ENCODE results near the gene STMN3.
"Not testable (repeated sequence)": the region's sequence is repeated elsewhere in the genome, so short reads cannot be mapped to it uniquely, and the experiment has no call there.

STMN3 gene

DNA sequence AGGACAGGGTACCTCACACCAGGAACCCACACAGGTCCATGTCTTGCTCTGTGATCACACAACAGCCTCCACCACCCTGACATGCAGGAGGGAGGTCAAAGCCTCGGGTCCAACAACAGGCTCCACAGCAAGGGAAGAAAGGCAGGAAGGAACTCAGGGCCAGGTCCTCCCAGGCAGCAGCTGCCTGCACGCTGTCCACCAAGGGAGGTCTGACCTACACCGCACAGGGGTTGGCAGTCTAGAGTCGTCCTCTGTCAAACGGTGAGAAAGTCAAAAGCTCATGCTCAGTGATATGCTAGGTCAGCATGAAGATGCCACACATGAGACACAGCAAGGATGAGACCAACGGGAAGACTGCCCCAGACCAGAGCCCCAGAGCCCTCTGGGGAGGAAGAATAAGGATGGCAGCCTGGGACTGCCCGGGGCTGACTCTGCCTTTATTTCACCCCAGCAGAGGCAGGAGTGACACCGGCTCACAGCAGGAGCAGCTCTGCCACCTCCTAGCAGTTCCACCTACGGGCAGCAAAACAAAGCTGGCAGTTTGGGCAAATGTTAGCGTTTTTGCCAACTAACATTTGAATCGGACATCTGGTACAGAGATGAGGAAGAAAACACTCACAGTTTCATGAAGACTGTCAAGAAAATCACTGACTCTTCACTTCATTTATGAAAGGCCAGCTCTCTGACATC lies 34.8 kb downstream of the STMN3 start:
- TF ChIP-seq, protein P1, sequence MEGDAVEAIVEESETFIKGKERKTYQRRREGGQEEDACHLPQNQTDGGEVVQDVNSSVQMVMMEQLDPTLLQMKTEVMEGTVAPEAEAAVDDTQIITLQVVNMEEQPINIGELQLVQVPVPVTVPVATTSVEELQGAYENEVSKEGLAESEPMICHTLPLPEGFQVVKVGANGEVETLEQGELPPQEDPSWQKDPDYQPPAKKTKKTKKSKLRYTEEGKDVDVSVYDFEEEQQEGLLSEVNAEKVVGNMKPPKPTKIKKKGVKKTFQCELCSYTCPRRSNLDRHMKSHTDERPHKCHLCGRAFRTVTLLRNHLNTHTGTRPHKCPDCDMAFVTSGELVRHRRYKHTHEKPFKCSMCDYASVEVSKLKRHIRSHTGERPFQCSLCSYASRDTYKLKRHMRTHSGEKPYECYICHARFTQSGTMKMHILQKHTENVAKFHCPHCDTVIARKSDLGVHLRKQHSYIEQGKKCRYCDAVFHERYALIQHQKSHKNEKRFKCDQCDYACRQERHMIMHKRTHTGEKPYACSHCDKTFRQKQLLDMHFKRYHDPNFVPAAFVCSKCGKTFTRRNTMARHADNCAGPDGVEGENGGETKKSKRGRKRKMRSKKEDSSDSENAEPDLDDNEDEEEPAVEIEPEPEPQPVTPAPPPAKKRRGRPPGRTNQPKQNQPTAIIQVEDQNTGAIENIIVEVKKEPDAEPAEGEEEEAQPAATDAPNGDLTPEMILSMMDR (IDR thresholded peaks at IDR 0.05; ENCODE audit: control extremely low read depth, extremely low read depth, low read depth, missing control alignments): no peak
- no peak for DNase-seq (ENCODE audit: extremely low spot score)
- POLR2A ChIA-PET: no interaction called here
- CTCF ChIA-PET: interaction anchor here (0.8 to 3.1 kb wide), 5 partner anchors 9 to 37 kb away, joined by 3 to 9 read pairs (median 7); partner anchors contain the start of gene GMEB2

- ChIA-PET CTCF (interaction anchor here (1.0 to 3.1 kb wide), 4 partner anchors 9 to 37 kb away, joined by 3 to 9 read pairs (median 7); partner anchors contain the start of gene GMEB2), POLR2A (no interaction called here)
- no peak for DNase-seq (ENCODE audit: extremely low spot score)
- TF ChIP-seq, protein P1 (IDR thresholded peaks at IDR 0.05; ENCODE audit: control extremely low read depth, extremely low read depth, low read depth, missing control alignments): no peak
Measured at GRCh38 chr20:63617876-63618265, 35.4 kb downstream of the STMN3 start.

GRCh38 chr20:63617092-63617875 lies 35.9 kb downstream of the STMN3 start:
- no peak for DNase-seq (ENCODE audit: extremely low spot score)
- ChIA-PET CTCF (interaction anchor here (1.0 to 3.1 kb wide), 5 partner anchors 10 to 36 kb away, joined by 3 to 9 read pairs (median 7); partner anchors contain the start of gene GMEB2), POLR2A (no interaction called here)
- TF ChIP-seq, protein P1 (IDR thresholded peaks at IDR 0.05; ENCODE audit: control extremely low read depth, extremely low read depth, low read depth, missing control alignments): no peak

GRCh38 chr20:63613863-63614594 lies 39.2 kb downstream of the STMN3 start:
- POLR2A ChIA-PET; DNase-seq (ENCODE audit: extremely low spot score): not testable (repeated sequence)
- CTCF ChIA-PET: interaction anchor here (1.3 to 1.7 kb wide), 2 partner anchors 18 to 22 kb away, joined by 3 read pairs; no protein-coding TSS in a partner anchor

- CTCF ChIA-PET: no interaction called here
- TF ChIP-seq, protein P1 (IDR thresholded peaks at IDR 0.05; ENCODE audit: control extremely low read depth, extremely low read depth, low read depth, missing control alignments): no peak
- DNase-seq (ENCODE audit: extremely low spot score): no peak
- POLR2A ChIA-PET: no interaction called here
Measured at GRCh38 chr20:63612276-63612931, 40.8 kb downstream of the STMN3 start.

DNA sequence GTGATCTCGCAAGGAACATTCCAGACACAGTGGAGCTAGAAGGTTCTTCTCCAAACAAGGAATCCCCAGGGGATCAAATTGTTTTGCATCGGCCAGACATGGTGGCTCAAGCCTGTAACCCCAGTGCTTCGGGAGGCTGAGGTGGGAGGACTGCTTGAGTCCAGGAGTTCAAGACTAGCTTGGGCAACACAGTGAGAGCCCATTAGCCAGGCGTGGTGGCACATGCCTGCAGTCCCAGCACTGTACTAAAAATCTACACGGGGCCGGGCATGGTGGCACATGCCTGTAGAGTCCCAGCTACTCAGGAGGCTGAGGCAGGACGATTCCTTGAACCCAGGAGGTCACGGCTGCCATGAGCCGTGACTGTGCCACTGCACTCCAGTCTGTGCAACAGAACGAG lies 41.6 kb downstream of the STMN3 start:
- no peak for DNase-seq (ENCODE audit: extremely low spot score)
- TF ChIP-seq, protein P1 (IDR thresholded peaks at IDR 0.05; ENCODE audit: control extremely low read depth, extremely low read depth, low read depth, missing control alignments): no peak
- POLR2A ChIA-PET: no interaction called here
- CTCF ChIA-PET: no interaction called here

Measured in GM10248 (cell line).